GM23248 (cell line): ENCODE measurements around the gene NEUROD4. TPM values are rescaled to one million over a fixed set of nuclear protein-coding genes. Genes with fewer than 3 reads are reported as not detected.

Experiments
- DNase-seq: peaks from one replicate; pipeline ENCODE4 v3.0.0-alpha.2; 2015
- H2AFZ ChIP-seq: fragments of 200-600 bp; sonication (generic); 2 replicates; pipeline ENCODE4 v1.6.1; 2016; ENCODE audit warnings: antibody characterized with exemption
- H3F3A ChIP-seq: fragments of 200-600 bp; sonication (generic); 2 replicates; pipeline ENCODE4 v1.6.1; 2016; ENCODE audit warnings: mild to moderate bottlenecking, antibody characterized with exemption, mixed run types; ENCODE audit not compliant: insufficient read depth
- H3K27ac ChIP-seq: fragments of 200-600 bp; sonication (generic); 2 replicates; pipeline ENCODE4 v1.5.1; 2016; ENCODE audit warnings: mild to moderate bottlenecking
- H3K27me3 ChIP-seq: fragments of 200-600 bp; sonication (generic); replicated peaks from 2 replicates; pipeline ENCODE4 v1.6.1; 2016; ENCODE audit warnings: mild to moderate bottlenecking; ENCODE audit not compliant: insufficient read depth
- H3K36me3 ChIP-seq: fragments of 200-600 bp; sonication (generic); 2 replicates; pipeline ENCODE4 v1.6.1; 2016; ENCODE audit warnings: low read depth, mild to moderate bottlenecking
- H3K4me1 ChIP-seq: fragments of 200-600 bp; sonication (generic); 2 replicates; pipeline ENCODE4 v1.6.1; 2016; ENCODE audit warnings: mild to moderate bottlenecking; ENCODE audit not compliant: insufficient read depth
- H3K4me2 ChIP-seq: fragments of 200-600 bp; sonication (generic); one replicate; pipeline ENCODE4 v1.6.1; 2016; ENCODE audit warnings: mild to moderate bottlenecking; ENCODE audit not compliant: unreplicated experiment
- H3K4me3 ChIP-seq: fragments of 200-600 bp; sonication (generic); 2 replicates; pipeline ENCODE4 v1.5.1; 2016; ENCODE audit warnings: mild to moderate bottlenecking
- H3K79me2 ChIP-seq: fragments of 200-600 bp; sonication (generic); 2 replicates; pipeline ENCODE4 v1.6.1; 2016; ENCODE audit warnings: mild to moderate bottlenecking; ENCODE audit not compliant: insufficient read depth
- H3K9ac ChIP-seq: fragments of 200-600 bp; sonication (generic); 2 replicates; pipeline ENCODE4 v1.6.1; 2016; ENCODE audit warnings: mild to moderate bottlenecking
- H3K9me2 ChIP-seq: fragments of 200-600 bp; sonication (generic); 2 replicates; pipeline ENCODE4 v1.6.1; 2016; ENCODE audit warnings: mixed run types, mild to moderate bottlenecking, moderate library complexity; ENCODE audit not compliant: insufficient read depth
- H3K9me3 ChIP-seq: fragments of 200-600 bp; sonication (generic); one replicate; pipeline ENCODE4 v1.6.1; 2017; ENCODE audit warnings: low read depth
- H4K20me1 ChIP-seq: fragments of 200-600 bp; sonication (generic); 2 replicates; pipeline ENCODE4 v1.6.0; 2016; ENCODE audit not compliant: insufficient read depth
- EZH2 ChIP-seq: fragments of 200-600 bp; sonication (generic); IDR thresholded peaks from 2 replicates; pipeline ENCODE4 v1.6.1; 2018; ENCODE audit warnings: antibody characterized with exemption, mild to moderate bottlenecking; ENCODE audit not compliant: insufficient read depth, poor library complexity, severe bottlenecking
- EZH2phosphoT487 ChIP-seq: fragments of 200-600 bp; sonication (generic); IDR thresholded peaks from 2 replicates; pipeline ENCODE4 v1.6.1; 2018; ENCODE audit warnings: antibody characterized with exemption, moderate library complexity, mild to moderate bottlenecking, low read depth; ENCODE audit not compliant: insufficient read depth
- WGBS, 2 experiments: methylation state at CpG; one replicate each; pipeline ENCODE4 v1.1.6; 2015 to 2017; ENCODE audit warnings: low lambda C conversion rate in 2 of 2, low coverage in 1 of 2; ENCODE audit errors: missing lambda C conversion rate in 2 of 2; 5-methylcytosine and 5-hydroxymethylcytosine counted together
- in situ Hi-C: fragments of 300-500 bp; cut with MboI; formaldehyde crosslinking; loops from 2 replicates; pipeline ENCODE4 v1.15.0; 2020
- polyA plus RNA-seq: library from polyadenylated mRNA; unstranded; fragments of >200 nt; fragmentation: Nextera tagmentation; extraction: Ambion mirVana; gene quantifications from 2 replicates; pipeline ENCODE4 v1.2.1, GENCODE V29; 2016
- total RNA-seq: library from RNA; depleted of rRNA; stranded (reverse); fragments of >200 nt; shearing (Covaris generic); gene quantifications from 2 replicates; pipeline ENCODE4 v1.2.3, GENCODE V29; 2014; rRNA removed

NEUROD4 gene, protein sequence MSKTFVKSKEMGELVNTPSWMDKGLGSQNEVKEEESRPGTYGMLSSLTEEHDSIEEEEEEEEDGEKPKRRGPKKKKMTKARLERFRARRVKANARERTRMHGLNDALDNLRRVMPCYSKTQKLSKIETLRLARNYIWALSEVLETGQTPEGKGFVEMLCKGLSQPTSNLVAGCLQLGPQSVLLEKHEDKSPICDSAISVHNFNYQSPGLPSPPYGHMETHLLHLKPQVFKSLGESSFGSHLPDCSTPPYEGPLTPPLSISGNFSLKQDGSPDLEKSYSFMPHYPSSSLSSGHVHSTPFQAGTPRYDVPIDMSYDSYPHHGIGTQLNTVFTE
- total RNA-seq (not detected in 2 replicates), polyA plus RNA-seq (0.04 TPM in 1 of 2 replicates, not detected in the other)

DNA sequence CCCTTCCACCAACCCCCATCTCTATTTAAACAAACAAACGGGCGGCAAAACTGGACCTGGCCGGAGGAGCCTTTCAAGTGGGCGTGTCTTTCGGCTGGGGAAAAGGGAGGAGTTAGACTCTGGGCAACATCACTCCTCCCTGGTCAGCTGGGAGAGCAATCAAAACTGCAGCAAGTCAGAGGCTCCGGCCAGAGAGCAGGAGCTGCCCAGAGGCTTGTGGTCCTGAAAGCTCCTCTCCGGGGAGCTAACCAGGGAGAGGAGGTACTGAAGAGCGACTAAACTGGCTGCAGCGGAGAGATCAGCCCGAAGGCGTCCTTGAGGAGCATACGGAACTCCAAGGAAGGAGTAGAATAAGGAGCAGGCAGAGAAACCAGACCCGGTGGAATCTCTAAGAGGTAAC, at the start of gene NEUROD4:
NEUROD4 (plus strand) TSS at position 191 of the 400 bp plus-strand sequence. CDS start 6,466 bp downstream, outside the sequence.
- Histone ChIP-seq H3K9ac (no peak within 1 kb of the TSS), H3K4me2 (no peak within 1 kb of the TSS), H3K9me3 (no peaks in the 10 kb centered on the region), H3K79me2 (no peaks in the 10 kb centered on the region), H4K20me1 (no peaks in the 10 kb centered on the region), H3K36me3 (no peaks in the 10 kb centered on the region), H3K27ac (no peak within 1 kb of the TSS), H3K9me2 (no peaks in the 10 kb centered on the region), H3F3A (no peaks in the 10 kb centered on the region), H3K27me3 (no peaks in the 10 kb centered on the region; the same call in 1 of the 2 replicates), H3K4me1 (no peaks in the 10 kb centered on the region), H3K4me3 (no peak within 1 kb of the TSS), H2AFZ (no peak within 1 kb of the TSS)
- WGBS, 2 experiments = 1 to 3% methylated on average over 13 of the region's 13 CpGs
- TF ChIP-seq EZH2phosphoT487 (no peak), EZH2 (no peak)
- in situ Hi-C loops = no loop called here
- DNase-seq = peak; percentile 82

DNA sequence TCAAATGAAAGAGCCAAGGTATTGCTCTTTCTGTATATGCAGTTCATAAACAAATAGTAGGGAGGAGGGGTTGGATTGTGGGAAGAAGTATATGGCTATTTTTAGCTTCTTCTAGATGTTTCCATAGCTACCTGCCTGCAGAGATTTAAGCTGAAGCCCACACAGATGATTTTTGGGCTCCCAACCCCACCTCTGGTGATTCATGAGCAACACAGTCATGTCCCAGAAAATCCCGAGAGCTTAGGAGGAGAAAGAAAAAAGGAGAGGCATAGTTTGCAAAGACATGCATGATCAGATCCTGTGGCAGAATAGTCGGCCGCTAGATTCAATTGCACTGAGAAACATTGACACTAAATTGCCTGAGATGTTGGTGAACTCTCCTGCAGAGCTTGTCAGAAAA, 49.0 kb upstream of the NEUROD4 start:
- TF ChIP-seq EZH2phosphoT487 (no peak), EZH2 (no peak)
- no peaks in the 10 kb centered on the region for H3K79me2 ChIP-seq
- in situ Hi-C loops = no loop called here
- H3K9me2 ChIP-seq = no peaks in the 10 kb centered on the region
- DNase-seq = peak; percentile 16
- 35 to 47% methylated on average over 3 of the region's 3 CpGs for WGBS, 2 experiments
- H3K27me3 ChIP-seq = peaks cover 36% of the 10 kb centered on the region
- H3F3A ChIP-seq = no peaks in the 10 kb centered on the region
- H3K9ac ChIP-seq = no peak overlapping the region
- H3K36me3 ChIP-seq = no peaks in the 10 kb centered on the region
- no peaks in the 10 kb centered on the region for H4K20me1 ChIP-seq
- no peak overlapping the region for H3K4me2 ChIP-seq
- H3K4me1 ChIP-seq = 0 out of 2 replicates have a peak, but pooled peaks cover under 1% of the 10 kb centered on the region
- H2AFZ ChIP-seq = no peak overlapping the region
- no peak overlapping the region for H3K27ac ChIP-seq
- H3K4me3 ChIP-seq = no peak overlapping the region
- no peaks in the 10 kb centered on the region for H3K9me3 ChIP-seq

DNA sequence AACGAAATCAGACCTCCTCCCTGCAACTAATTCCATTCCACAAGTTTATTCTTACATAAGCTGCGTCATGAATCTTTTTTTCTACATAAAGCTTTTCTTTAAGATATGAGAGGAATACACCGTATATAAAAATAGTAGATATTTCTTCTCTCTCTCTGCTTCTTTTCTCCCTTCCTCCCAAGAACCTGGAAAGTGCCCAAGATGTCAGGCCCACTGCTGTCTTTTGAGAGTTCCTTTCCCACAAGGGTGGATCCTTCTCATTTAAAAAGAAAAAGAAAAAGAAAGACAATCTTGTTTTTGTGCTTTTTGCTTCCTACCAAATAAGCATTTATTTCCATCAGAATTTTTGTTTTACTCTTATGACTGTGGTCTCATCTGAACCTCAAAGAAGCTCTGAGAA, 46.2 kb upstream of the NEUROD4 start:
- in situ Hi-C loops = no loop called here
- Histone ChIP-seq H4K20me1 (no peaks in the 10 kb centered on the region), H3K9me3 (no peaks in the 10 kb centered on the region), H3K4me1 (peaks cover 23% of the 10 kb centered on the region), H3K27me3 (peaks cover 16% of the 10 kb centered on the region; the same call in 1 of the 2 replicates), H3K9ac (no peak overlapping the region), H3K79me2 (no peaks in the 10 kb centered on the region), H3K4me3 (no peak overlapping the region), H3K36me3 (no peaks in the 10 kb centered on the region), H3F3A (peaks cover 11% of the 10 kb centered on the region), H3K9me2 (0 out of 2 replicates have a peak, but pooled peaks cover 1% of the 10 kb centered on the region), H2AFZ (no peak overlapping the region), H3K27ac (no peak overlapping the region), H3K4me2 (no peak overlapping the region)
- WGBS, 2 experiments = 42% methylated on average over 3 of the region's 3 CpGs
- no peak for DNase-seq
- TF ChIP-seq EZH2phosphoT487 = no peak

DNA sequence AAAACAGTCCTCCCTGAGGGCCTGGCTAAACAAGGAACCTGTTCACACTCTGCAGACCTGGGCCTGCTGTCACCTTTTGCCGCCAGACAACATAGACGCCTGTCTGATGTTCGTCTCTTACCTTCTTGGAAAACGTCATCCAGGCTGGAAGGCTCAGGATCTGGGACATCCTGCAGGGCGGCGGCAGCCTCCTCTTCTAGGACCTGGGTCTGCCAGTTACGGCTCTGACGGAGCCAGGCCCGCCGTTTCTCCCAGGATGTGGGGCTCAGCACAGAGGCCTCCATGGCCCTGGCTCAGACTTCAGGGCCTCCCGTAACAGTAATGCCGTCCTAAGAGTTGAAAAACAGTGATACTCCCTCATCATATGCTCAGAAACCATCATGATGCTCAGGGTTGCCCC, 45.5 kb upstream of the NEUROD4 start:
- no peak for DNase-seq
- in situ Hi-C loops = no loop called here
- Histone ChIP-seq H3K79me2 (no peaks in the 10 kb centered on the region), H4K20me1 (no peaks in the 10 kb centered on the region), H3K4me1 (peaks cover 23% of the 10 kb centered on the region), H3K27me3 (peaks cover 14% of the 10 kb centered on the region; the same call in 1 of the 2 replicates), H3K4me2 (no peak overlapping the region), H3K27ac (no peak overlapping the region), H3K36me3 (no peaks in the 10 kb centered on the region), H3K4me3 (no peak overlapping the region), H3F3A (peaks cover 11% of the 10 kb centered on the region), H3K9ac (no peak overlapping the region), H2AFZ (no peak overlapping the region), H3K9me2 (0 out of 2 replicates have a peak, but pooled peaks cover 3% of the 10 kb centered on the region), H3K9me3 (no peaks in the 10 kb centered on the region)
- 78 to 79% methylated on average over 12 of the region's 12 CpGs for WGBS, 2 experiments
- no peak for TF ChIP-seq EZH2
- no peak for TF ChIP-seq EZH2phosphoT487
